ENCODE data around the gene ST8SIA6.

DNA sequence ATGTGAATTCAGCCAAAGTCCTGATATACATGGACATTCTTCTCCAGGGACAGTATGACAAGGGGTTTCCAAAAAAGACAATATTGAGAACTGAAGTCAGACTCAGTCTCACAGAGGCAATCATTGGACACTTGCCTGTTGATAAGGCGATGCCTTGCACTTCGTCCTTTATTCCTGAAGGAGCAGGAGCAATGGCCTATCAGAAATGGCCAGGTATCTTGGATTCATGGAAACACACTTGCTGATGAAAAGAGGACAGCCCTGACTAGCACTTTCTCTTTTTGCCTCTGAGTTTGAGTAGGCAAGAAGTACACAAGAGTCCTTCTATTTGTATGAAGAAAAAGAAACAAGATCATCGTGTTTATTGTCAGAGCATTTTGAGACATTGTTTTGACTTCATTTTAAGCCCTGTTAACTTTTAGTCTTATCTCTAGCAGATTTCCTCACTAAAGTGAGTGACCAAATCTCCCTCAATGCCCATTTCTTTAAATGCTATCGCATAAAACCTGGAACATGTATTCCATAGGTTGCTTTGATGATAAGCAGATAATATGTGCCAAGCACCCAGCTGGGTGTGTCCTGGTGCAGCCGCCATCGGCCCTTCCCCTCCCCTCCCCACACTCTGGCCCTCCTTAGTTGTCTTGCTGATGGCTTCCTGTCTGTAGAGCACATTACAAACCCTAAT, 26.6 kb downstream of the ST8SIA6 start:
- TF ChIP-seq, protein P1, sequence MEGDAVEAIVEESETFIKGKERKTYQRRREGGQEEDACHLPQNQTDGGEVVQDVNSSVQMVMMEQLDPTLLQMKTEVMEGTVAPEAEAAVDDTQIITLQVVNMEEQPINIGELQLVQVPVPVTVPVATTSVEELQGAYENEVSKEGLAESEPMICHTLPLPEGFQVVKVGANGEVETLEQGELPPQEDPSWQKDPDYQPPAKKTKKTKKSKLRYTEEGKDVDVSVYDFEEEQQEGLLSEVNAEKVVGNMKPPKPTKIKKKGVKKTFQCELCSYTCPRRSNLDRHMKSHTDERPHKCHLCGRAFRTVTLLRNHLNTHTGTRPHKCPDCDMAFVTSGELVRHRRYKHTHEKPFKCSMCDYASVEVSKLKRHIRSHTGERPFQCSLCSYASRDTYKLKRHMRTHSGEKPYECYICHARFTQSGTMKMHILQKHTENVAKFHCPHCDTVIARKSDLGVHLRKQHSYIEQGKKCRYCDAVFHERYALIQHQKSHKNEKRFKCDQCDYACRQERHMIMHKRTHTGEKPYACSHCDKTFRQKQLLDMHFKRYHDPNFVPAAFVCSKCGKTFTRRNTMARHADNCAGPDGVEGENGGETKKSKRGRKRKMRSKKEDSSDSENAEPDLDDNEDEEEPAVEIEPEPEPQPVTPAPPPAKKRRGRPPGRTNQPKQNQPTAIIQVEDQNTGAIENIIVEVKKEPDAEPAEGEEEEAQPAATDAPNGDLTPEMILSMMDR (IDR thresholded peaks at IDR 0.05; ENCODE audit: low read depth, low read length): no peak
- TF ChIP-seq EZH2phosphoT487 (IDR thresholded peaks at IDR 0.05; ENCODE audit: low read depth): no peak
